Measurements from ENCODE around the gene PRDX2.

Gene PRDX2

DNA sequence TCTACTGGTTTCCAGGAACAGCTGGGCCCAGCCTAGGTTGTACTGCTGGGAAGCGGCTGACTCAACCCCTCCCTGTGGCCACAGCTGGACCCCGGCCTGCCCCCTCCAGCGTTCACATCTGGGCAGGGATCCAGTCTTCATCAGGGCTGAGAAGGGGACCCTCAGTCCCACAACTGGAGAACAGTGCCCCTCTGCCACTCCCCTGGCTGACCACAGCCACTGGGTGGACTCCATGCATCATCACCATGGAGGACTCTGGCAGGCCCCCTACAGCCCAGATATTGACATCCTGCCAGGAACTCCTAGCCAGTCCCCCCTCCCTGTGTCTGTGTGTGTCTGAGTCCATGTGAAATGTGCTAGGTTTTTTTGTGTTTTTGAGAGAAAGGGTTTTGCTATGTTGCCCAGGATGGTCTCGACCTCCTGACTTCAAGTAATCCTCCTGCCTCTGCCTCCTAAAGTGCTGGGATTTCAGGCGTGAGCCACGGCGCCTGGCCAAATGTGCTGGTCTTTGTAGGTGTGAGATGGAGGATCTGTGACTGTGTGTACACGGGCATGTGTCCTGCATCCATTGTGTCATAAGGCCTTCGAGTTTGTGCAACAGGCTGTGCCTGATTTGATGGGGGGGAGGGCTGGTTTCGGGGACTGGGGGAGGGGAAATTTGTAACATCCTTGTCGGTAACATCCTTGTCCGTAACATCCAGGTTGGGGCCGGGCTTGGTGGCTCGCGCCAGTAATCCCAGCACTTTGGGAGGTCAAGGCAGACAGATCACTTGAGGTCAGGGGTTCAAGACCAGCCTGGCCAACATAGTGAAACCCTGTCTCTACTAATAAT lies 22.2 kb downstream of the PRDX2 start:
- DNase-seq = no peak

DNA sequence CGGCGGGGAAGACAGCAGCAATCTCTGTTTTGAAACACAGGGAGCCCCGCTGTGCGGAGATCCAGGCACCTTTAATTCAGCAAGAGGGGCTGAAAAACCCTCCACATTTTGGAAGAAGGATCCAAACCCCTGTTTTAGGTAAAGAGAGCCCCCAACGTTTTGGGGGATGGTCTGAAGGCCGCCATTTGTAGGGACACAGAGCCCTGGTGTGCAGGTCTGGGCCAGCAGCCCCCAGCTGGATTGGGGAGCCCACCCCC lies 22.8 kb downstream of the PRDX2 start:
- no peak for DNase-seq

DNA sequence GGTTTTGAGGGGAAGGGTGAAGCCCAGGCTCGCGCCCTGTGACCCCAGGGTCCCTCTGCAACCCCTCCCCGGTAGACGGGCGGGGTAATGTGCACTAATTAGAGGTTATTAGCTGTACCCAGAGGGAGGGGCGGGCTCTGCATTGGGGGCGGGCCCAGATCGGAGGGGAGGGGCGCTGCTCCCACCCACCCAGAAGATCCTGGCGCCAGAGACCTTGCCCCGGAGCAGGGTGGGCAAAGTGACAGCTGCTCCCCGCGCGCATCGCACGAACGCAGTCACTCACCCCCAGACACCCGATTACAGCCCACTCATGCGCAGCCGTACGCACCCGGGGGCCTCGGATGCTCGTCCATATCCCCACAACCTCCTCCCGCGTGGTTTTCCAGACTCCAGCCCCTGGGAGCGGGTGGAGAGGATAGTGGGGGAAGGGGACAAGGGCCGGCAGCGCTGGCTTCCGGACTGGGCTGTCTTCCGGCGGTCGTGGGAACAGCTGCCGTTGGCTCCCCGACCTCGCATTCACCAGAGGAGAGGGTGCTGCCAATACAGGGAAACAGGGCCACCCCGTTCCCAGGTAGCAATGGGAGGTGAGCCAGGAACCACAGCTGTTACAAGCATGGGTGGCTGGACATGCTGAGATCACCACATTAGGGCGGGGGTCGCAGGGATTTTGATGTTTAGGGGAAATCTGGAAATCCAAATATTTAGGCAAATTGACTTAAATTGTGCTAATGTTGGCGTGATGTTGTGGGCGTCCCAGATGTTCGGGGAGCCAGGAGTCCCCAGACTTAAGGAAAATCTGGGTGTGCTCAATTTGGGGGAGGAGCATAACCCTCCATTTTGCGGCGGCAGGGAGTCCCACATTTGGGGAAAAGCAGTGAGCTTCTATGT lies 23.3 kb downstream of the PRDX2 start:
- peak; percentile 53 for DNase-seq

DNA sequence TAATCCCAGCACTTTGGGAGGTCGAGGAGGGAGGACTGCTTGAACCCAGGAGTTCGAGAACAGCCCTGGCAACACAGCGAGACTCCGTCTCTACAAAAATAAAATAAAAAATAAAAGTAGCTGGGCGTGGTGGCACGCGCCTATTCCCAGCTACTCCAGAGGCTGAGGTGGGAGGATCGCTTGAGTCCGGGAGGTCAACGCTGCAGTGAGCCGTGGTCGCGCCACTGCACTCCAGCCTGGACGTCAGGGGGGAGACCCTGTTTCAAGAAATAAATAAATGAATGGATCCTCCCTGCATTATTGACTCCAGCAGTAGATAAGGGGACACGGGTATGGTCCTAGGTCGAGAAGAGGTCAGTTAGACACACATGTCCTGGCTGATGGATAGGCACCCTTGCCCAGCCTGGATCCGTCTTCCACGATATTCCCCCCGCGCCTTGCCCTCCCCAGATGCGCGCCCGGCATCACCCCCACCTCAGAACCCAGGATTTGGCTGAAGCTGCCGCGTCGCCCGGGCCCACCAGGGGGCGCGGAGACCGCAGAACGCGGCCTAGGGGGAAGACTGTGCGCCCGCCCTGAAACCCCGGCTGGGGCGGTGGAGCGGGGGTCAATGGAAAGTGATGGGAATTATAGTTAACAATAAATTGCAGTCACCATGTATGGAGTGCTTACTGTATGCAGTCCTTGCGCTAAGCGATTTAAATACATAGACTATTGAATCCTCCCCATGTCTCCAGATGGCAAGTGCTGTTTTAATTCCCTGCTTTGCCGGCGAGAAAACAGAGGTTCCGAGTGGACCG lies 24.2 kb downstream of the PRDX2 start:
- peak; percentile 76 for DNase-seq

DNA sequence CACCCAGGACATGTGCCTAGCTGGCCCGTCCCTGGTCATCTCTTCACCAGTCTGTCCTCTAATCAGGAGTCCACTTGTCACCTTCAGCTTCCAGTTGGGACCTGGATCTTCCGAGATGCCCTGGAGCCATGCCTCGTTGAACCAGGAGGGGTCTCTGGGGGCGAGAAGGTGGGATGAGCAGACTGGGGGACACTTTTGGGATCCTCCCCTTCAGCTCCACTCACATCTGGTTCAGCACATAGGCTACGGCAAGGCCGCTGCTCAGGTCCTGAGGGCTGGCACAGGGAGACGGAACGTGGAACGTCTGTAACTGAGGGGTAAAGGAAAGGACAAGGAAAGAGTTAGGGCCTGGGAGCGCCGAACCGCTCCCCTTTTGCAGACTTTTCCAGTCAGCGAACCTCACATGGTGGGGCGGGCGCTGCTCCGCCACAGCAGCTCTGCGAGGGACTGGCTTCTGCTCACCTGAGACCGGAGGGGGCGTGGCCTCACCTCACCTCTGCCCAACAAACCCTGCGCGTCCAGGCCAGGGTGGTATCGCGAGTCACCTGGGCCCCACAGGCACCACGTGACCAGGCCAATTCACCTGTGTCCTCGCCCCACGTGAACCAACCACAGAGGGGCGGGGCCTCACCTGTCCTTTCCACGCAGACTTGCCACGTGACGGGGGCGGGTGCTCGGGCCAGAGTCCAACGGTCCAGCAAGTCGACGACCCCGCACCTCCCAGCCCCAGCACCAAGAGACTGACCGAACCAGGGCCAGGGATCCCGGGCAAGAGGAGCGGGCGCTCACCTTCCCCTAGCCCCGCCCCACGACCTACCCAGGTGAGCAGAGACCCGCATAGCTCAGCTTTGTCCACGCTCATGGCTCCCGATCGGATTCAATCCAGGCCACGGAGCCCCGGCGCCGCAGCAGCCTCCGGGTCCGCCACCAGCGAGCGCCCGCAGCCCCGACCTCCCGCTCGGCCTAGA lies 26.7 kb downstream of the PRDX2 start, which contains the start of gene HOOK2:
Gene HOOK2, minus strand, starts transcription at position 965 of the 968 bp plus-strand sequence. Its CDS starts 103 bp downstream, at position 862.
- no peak for DNase-seq

DNA sequence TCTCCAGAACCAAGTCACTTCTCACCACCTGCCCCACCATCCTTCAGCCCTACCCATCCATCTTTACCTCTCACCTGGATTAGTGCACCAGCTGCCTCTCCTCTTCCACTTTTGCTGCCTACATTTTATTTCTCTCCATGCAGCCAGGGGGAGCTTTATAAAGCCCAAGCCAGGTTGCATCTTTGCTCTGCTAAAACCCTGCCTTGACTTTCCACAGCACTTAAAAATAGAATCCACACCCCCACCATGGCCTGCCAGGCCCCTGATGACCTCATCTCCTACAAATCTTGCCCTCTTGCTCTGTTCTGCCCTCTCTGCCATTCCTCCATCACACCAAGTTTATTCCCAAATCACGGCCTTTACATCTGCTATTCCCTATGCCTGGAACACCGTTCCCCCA lies 28.0 kb downstream of the PRDX2 start:
- no peak for DNase-seq

DNA sequence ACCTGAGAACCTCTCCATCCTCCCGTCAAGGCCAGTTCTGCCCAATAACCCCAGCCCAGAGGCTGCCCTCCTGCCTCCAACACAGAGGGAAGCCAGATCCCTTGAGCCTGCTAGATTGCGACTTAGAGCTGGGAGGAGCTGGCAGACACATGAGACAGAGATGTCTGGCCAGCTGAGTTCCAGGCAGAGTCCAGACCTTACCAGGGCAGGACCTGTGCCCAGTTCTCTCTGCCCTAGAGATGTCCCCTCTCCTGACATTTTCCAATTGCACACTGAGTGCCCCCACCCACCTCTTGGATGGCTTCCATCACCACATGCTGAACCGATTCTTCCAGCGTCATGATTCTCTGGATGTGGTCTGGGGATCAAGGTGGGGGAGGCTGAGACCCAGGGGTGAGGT lies 29.3 kb downstream of the PRDX2 start:
- no peak for DNase-seq

DNA sequence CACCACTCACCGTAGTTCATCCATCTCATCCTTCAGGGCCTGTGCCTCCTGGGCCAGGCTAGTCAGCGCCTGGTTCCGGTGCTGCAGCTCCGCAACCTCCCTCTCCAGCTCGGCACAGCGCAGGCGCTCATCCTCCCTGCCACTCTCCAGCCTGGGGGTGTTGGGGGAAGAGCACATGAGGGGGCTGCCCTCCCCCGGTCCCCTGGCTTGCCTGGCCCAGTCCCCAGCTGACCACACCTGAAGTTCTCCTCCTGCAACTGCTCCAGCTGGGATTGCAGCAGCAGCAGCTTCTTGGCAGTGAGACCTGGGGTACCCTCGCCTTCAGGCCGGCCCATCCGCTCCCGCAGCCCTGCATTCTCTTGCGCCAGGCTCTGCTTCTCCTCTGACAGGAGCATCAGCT lies 30.7 kb downstream of the PRDX2 start:
- DNase-seq = no peak

DNA sequence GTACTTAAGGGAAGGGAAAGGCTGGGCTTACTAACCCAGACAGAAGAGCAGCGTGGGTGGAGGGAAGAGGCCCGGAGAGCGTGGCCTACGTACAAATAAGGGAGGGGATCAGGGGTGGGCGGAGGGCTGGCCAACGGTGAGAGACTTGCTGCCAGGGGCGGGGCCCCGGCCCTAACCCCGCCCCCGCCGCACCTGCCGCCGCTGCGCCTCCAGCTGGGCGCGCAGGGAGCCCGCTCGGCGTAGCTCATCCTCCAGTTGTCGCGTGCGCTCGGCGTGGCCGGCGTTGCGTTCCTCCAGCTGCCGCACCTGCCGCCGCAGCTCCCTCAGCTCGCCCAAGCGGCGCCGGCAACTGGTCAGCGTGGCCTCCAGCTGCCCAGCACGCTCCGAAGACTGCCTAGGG lies 31.9 kb downstream of the PRDX2 start:
- no peak for DNase-seq

DNA sequence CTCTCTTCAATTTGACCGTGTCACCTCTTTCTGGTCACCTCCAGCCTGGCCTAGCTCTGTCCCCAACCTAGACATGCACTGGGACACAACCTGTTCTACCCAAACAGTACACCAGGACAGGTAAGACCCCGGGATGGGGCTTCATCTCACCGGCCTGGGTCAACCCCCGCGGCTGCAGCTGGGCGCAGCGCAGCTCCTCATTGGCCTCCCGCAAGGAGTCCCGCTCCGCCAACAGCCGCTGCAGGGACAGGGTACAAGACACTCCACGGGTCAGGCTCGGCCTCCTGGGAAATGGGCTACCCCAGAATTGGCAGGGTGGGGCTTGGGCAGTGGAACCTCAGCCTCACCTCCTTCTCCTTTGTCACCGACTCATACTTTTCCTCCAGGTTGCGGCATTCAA lies 33.9 kb downstream of the PRDX2 start:
- DNase-seq = no peak

DNA sequence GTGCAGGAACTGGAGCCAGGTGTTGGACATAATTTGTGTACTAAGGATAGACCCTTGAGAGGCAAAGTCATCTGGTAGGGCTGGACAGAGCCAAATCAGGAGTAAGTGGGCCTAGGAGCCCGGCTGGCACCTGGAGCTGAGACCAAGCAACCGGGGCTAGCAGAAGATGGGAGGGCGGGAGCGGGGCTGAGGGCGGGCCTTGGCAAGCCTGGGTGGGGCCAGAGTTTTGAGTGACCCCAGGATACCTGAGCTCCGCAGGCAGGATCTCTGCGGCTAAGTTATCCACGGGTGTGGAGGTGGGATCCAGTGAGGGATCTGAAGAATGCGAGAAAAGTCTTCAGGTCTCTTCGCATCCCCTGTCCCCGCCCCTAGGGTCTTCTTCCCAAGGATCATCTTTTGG lies 34.5 kb downstream of the PRDX2 start:
- no peak for DNase-seq

DNA sequence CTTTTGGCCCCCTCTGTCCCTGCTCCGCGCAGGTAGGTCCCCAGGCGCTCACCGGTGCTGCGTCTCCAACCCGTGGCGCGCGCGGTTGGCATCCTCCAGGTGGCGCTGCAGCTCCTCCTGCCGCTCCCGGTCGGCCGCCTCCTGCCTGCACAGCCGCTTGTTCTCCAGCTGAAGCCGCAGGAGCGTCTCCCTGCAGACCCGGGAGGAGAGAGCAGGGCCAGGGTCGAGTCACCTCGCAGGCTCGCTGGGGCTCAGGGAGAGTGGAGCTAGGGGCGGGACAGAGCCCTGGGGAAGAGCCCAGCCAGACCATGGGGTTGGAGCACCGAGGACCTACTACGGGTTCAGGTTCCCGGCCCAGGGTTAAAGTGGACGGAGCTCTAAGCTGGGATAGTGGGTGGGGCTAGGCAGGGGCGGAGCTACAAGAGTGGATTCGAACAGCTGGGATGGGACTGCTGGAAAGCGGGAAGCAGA lies 35.5 kb downstream of the PRDX2 start:
- DNase-seq = peak; percentile 83

DNA sequence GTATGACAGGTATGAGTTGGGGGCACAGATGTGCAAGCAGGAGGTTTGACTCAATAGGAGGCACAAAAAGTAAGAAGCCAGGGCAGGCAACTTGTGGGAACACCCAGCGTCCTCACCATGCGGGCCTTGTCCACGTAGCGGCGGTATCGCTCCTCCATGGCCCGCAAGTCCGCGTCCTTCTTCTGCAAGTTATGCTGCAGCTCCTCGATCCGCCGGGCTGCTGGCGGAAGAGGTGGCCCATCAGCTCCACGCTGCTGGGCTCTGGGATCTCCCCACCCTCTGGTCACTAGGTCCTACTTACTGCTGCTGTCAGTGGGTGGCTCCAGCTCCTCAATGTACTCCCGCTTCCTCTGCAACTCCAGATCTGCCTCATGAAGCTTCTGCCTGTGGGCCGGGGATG lies 36.9 kb downstream of the PRDX2 start:
- DNase-seq = no peak

DNA sequence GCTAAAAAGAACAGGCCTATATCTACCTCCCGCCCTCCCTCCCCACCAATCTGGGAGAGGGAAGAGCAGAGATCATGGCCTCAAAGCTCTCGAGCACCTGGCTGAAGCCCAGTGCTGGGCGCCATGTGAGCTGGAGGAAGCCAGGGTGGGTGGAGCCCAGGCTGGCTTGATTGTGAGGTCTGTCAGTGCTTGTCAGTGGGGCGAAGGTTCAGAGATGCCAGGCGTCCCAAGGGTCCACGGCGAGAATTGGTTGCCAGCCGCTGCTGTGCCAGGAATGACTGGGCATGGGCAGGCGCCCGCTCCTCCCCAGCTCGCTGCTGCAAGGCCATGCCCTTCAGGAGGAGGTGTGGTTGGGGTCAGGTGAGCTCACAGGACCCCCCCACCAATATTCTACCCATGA lies 38.5 kb downstream of the PRDX2 start:
- DNase-seq = no peak

DNA sequence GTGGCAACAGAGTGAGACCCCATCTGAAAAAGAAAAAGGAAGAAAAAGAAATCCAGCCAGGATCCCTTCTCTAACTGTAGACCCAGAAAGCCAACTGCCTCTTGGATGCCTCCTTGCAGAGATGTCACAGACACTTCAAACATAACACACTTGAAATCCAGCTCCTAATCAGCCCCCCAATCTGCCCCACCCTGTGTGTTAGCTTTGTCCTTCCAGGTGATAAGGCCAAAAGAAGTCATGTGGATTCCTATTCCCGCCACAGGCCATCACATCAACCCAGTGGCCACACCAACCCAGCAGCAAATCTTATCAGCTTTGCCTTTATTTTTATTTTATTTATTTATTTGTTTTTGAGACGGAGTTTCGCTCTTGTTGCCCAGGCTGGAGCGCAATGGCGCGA lies 41.9 kb downstream of the PRDX2 start:
- no peak for DNase-seq

DNA sequence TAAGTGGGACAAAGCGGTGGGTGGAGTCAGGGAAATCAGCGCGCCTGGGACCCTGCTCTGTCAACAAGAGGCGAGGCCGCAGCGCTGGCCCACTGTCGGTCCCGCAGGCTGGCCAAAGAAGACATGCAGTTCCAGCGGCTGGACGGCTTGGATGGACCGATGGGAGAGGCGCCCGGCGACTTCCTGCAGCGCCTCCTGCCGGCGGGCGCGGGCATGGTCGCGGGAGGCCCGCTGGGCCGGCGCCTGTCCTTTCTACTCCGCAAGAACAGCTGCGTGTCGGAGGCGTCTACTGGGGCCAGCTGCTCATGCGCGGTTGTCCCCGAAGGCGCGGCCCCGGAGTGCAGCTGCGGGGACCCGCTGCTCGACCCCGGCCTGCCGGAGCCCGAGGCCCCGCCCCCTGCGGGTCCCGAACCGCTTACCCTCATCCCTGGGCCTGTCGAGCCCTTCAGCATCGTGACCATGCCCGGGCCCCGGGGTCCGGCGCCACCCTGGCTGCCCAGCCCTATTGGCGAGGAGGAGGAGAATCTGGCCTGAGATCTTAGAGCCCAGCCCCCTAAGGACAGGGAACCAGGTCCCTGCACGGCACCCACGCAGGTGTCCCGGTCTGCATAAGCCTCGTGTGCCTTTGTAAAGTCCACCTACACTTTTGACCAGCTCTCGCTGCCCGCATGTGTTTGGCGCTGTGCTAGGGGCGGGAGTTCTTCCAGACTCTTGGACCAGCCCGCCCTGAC lies 43.9 kb downstream of the PRDX2 start:
- DNase-seq = peak; percentile 75

DNA sequence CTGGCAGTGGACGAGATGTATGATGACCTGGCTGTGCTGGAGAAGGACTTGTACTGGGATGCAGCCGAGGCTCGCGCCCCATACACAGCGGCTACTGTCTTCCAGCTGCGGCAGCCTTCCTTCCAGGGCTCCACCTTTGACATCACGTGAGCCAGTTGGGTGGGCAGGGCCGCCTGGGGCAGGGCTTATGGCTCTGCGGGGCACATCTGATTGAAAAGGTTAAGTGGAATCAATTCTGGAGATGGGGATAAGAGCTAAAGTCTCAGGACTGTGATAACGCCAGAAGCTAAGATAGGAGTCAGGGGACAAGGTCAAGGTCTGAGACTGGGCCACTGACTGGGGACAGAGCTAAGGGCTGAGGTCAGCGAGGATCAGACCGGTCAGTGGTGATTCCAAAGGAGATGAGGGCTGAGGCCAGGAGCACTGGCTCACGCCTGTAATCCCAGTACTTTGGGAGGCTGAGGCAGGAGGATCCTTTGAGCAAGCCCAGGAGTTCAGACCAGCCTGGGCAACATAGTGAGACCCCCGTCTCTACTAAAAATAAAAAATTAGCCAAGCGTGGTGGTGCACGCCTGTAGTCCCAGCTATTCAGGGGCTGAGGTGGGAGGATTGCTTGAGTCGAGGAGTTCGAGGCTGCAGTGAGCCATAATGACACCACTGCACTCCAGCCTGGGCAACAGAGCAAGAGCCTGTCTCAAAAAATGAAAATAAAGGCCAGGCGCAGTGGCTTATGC lies 45.3 kb downstream of the PRDX2 start:
- DNase-seq = no peak

DNA sequence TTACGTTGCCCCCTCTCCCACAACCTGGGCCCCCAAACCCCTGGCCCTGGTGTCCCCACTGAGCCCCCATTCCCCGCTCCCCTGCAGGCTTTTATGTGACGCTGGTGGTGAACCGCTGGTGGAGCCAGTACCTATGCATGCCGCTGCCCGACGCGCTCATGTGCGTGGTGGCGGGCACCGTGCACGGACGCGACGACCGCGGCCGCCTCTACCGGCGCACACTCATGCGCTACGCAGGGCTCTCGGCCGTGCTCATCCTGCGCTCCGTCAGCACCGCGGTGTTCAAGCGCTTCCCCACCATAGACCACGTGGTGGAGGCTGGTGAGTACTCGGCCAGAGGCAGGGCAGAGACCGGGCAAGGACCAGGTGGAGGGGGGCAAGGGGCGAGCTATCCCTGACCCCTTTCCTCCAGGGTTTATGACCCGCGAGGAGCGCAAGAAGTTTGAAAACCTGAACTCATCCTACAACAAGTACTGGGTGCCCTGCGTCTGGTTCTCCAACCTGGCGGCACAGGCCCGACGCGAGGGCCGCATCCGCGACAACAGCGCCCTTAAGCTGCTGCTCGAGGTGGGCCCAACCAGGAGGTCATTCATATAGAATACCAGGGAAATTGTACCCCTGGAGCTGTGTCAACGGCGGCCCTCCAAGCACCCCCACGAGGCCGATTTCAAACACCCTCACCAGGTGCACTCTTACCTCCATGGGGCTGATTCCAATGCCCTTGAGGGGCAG lies 47.0 kb downstream of the PRDX2 start:
- DNase-seq = no peak

DNA sequence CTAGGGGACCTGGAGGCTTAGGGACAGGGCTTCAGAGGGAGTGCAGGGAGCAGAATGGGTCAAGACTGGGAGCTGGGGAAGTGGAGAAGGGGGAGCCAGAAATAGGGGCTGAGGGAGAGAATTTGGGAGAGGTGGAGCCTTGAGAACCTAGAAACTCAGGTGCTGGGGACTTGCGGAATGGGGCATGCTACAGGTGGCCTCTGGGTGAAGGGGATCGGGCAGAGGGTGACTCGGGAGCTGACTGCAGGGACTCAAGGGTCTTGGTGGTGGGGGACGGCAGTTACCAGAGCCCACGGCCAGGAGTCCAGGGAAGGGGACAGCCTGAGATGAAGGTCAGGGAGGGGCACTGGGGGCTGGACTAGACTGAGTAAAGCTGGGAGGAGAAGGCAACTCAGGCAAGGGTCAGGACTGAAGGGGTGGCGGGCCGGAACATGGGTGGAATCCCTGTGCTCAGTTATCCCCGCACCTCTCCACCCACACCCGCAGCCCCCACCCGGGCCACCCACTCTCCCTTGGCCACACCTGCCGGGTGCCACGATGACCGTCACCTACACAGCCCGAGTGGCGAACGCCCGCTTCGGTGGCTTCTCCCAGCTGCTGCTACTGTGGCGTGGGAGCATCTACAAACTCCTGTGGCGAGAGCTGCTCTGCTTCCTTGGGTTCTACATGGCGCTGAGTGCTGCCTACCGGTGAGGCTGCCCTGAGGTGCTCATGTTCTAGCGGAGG lies 49.4 kb downstream of the PRDX2 start:
- DNase-seq = no peak
